Mucosa of descending colon (tissue), 3 donors: Measurements from ENCODE around the gene RPS6KC1. TPM values are rescaled to one million over a fixed set of nuclear protein-coding genes. Genes with fewer than 3 reads are reported as not detected.
"Not testable (repeated sequence)": the region's sequence is repeated elsewhere in the genome, so short reads cannot be mapped to it uniquely, and the experiment has no call there.

Source experiments
- ATAC-seq: fragments of 200-7000 bp; cut with Tn5 transposase; one replicate; pipeline ENCODE4 v1.9.1; 2020; ENCODE audit warnings: mild to moderate bottlenecking, moderate library complexity
- DNase-seq, 3 donors: peaks; one replicate each; pipeline ENCODE4 v3.0.0-alpha.2; 2020
- H3K36me3 ChIP-seq: fragments of 200-600 bp; one replicate; pipeline ENCODE4 v1.8.0; 2021; ENCODE audit warnings: low read depth, mild to moderate bottlenecking
- H3K4me1 ChIP-seq: fragments of 200-600 bp; one replicate; pipeline ENCODE4 v1.8.0; 2021; ENCODE audit warnings: low read depth, mild to moderate bottlenecking
- H3K4me3 ChIP-seq: fragments of 200-600 bp; one replicate; pipeline ENCODE4 v1.8.0; 2021; ENCODE audit warnings: mild to moderate bottlenecking
- H3K9me3 ChIP-seq: fragments of 200-600 bp; one replicate; pipeline ENCODE4 v1.8.0; 2021; ENCODE audit warnings: mild to moderate bottlenecking
- CTCF ChIP-seq: fragments of 200-600 bp; IDR thresholded peaks from one replicate; pipeline ENCODE4 v1.8.0; 2022; ENCODE audit warnings: antibody characterized with exemption, mild to moderate bottlenecking
- intact Hi-C, 2 donors: fragments of 100-400 bp; cut with DNase I in 1 of 2; cut with micrococcal nuclease in 1 of 2; formaldehyde crosslinking; loops; one replicate each; pipeline versions ENCODE4 v1.11.0 to v1.11.1; 2022; cut with DNase I, micrococcal nuclease
- total RNA-seq, 3 donors: library from RNA; stranded (reverse); fragmentation: NEBNext Ultra II Directional in 2 of 3; extraction: Animal tissue kit (Norgen Biotek cat#: 25700) in 2 of 3; gene quantifications; one replicate each; pipeline versions ENCODE4 v1.2.1 to v1.2.4, GENCODE V29; 2021 to 2023
- donor health status: DM: no; HTN: no; CAD: no; lungs with moderate emphysema.
- donor health status: DM: no; HTN: no; CAD: no.
- donor health status: DM: no; HTN: yes; CAD: no.

Gene RPS6KC1
- total RNA-seq, 3 donors from 2014 or later = 9.0 to 23.4 (median 9.2) TPM

- H3K4me1 ChIP-seq = no peaks in the 10 kb centered on the region
- intact Hi-C loops = no loop called here
- no peaks in the 10 kb centered on the region for H3K9me3 ChIP-seq
- no peak for ATAC-seq
- no peak for DNase-seq
- H3K36me3 ChIP-seq = no peaks in the 10 kb centered on the region
- TF ChIP-seq CTCF = no peak
- no peak overlapping the region for H3K4me3 ChIP-seq
Observed at GRCh38 chr1:213315571-213315970, 264.5 kb downstream of the RPS6KC1 start.

- H3K9me3 ChIP-seq, H3K4me1 ChIP-seq, H3K36me3 ChIP-seq, DNase-seq, ATAC-seq, intact Hi-C loops, H3K4me3 ChIP-seq: not testable (repeated sequence)
Observed at GRCh38 chr1:213318458-213318857, 267.4 kb downstream of the RPS6KC1 start.

- no peaks in the 10 kb centered on the region for H3K4me1 ChIP-seq
- no peaks in the 10 kb centered on the region for H3K36me3 ChIP-seq
- intact Hi-C loops = no loop called here
- no peak for TF ChIP-seq CTCF
- DNase-seq = no peak
- H3K9me3 ChIP-seq = no peaks in the 10 kb centered on the region
- no peak for ATAC-seq
- H3K4me3 ChIP-seq = no peak overlapping the region
Observed at GRCh38 chr1:213320191-213320870, 269.3 kb downstream of the RPS6KC1 start.

Other genes with a start within 250 kb of the RPS6KC1 start
- not detected for gene SPATA45, start 203.6 kb upstream of the RPS6KC1 start, total RNA-seq
- gene FLVCR1, start 193.0 kb upstream of the RPS6KC1 start, total RNA-seq = 10 to 100 TPM in 2 of 3 donors, 1 to 10 TPM in 1; 9.7 to 12.1 (median 10.1) TPM
- under 1 TPM; 0.25 to 0.78 (median 0.41) TPM for gene VASH2, start 100.7 kb upstream of the RPS6KC1 start, total RNA-seq
- gene ANGEL2, start 35.4 kb upstream of the RPS6KC1 start, total RNA-seq = 10 to 100 TPM; 24.7 to 35.1 (median 33.3) TPM